BLaER1 (cell line): ENCODE results near the gene C1QTNF5.
A peak's percentile ranks its signal among the peaks of the same experiment; 100 is the strongest.

Experiments used
- H3K27ac ChIP-seq: shearing (Covaris generic); formaldehyde crosslinking; 2 replicates; pipeline ENCODE4 v1.8.1; 2022
- H3K27me3 ChIP-seq: shearing (Covaris generic); formaldehyde crosslinking; 2 replicates; pipeline ENCODE4 v1.8.1; 2022
- H3K36me3 ChIP-seq: shearing (Covaris generic); formaldehyde crosslinking; 2 replicates; pipeline ENCODE4 v1.8.1; 2022
- H3K4me1 ChIP-seq: shearing (Covaris generic); formaldehyde crosslinking; 2 replicates; pipeline ENCODE4 v1.8.1; 2022
- H3K4me2 ChIP-seq: shearing (Covaris generic); formaldehyde crosslinking; 2 replicates; pipeline ENCODE4 v1.8.1; 2022
- H3K4me3 ChIP-seq: shearing (Covaris generic); formaldehyde crosslinking; 2 replicates; pipeline ENCODE4 v1.8.1; 2022
- H3K9ac ChIP-seq: shearing (Covaris generic); formaldehyde crosslinking; 2 replicates; pipeline ENCODE4 v1.8.1; 2022
- H3K9me3 ChIP-seq: shearing (Covaris generic); formaldehyde crosslinking; 2 replicates; pipeline ENCODE4 v1.8.1; 2022
- H4K20me1 ChIP-seq: shearing (Covaris generic); formaldehyde crosslinking; 2 replicates; pipeline ENCODE4 v1.8.1; 2022
- Cebpa-rat ChIP-seq: shearing (Covaris generic); IDR thresholded peaks from 2 replicates; pipeline ENCODE4 v1.8.1; 2022

The C1QTNF5 gene

DNA sequence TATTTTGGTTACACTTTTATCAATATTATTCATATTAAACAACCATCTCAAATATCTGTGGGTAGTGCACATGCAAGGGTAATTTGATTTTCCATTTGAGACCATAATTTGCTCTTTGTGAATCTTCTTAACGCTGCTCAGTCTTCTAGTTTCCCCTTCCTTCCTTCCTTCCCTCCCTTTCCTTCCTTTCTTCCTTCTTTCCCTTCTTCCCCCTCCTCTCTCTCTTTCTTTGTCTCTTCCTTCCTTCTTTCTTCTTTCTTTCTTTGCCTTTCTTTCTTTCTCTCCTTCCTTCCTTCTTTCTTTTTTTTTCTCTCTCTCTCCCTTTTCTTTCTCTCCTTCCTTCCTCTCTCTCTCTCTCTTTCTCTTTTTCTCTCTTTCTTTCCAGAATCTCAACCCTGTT, 10.4 kb downstream of the C1QTNF5 start:
- Histone ChIP-seq H3K36me3 (no peaks in the 10 kb centered on the region), H3K4me2 (no peak overlapping the region), H3K4me1 (peaks cover 37% of the 10 kb centered on the region), H3K4me3 (no peak overlapping the region), H4K20me1 (no peaks in the 10 kb centered on the region; the same call in 1 of the 2 replicates), H3K9ac (no peak overlapping the region), H3K27ac (no peak overlapping the region), H3K9me3 (no peaks in the 10 kb centered on the region), H3K27me3 (no peaks in the 10 kb centered on the region)
- TF ChIP-seq Cebpa-rat, result no peak

DNA sequence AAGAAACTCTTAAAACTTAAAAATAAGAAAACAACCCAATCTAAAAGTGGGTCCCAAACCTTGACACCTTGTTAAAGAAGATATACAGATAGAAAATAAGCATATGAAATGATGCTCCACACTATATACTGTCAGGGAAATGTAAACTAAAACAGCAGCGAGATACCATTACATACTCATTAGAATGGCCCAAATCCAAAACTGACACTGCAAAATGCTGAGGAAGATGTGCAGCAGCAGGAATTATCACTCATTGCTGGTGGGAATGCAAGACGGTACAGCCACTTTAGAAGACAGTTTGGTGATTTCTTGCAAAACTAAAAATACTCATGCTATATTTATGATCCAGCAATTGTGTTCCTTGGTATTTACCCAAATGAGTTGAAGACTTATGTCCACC, 11.4 kb downstream of the C1QTNF5 start:
- Histone ChIP-seq H3K9me3 (no peaks in the 10 kb centered on the region), H3K27ac (no peak overlapping the region), H3K4me3 (no peak overlapping the region), H3K27me3 (no peaks in the 10 kb centered on the region), H3K4me2 (no peak overlapping the region), H3K9ac (no peak overlapping the region), H4K20me1 (no peaks in the 10 kb centered on the region), H3K36me3 (no peaks in the 10 kb centered on the region), H3K4me1 (peaks cover 40% of the 10 kb centered on the region)
- no peak for TF ChIP-seq Cebpa-rat

DNA sequence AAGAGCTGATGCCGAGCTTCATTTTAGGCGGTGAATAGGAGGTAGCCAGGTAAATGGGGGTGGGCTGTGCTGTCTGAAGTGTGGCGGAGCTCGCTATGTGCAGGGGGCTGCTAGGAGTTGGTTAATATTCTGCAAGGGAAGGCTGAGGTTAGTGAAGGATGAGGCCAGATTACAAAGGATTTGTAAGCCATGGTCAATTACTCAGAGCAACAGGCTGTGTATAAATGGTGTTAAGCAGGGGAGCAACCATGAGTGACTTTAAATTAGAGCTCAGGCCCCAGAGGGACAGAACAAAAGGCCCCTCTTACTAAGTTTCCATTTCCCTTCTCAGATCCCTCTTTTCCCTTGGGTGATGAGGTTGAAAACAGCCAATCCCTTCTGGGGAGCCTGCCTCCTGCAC, 16.5 kb downstream of the C1QTNF5 start:
- Histone ChIP-seq H3K36me3 (no peaks in the 10 kb centered on the region), H3K4me2 (peak overlapping the region; percentile 99), H3K27ac (peak overlapping the region; percentile 76), H4K20me1 (no peaks in the 10 kb centered on the region), H3K4me1 (peaks cover 66% of the 10 kb centered on the region), H3K9me3 (no peaks in the 10 kb centered on the region), H3K4me3 (peak overlapping the region; percentile 43), H3K9ac (peak overlapping the region; percentile 63; the same call in 1 of the 2 replicates), H3K27me3 (no peaks in the 10 kb centered on the region)
- TF ChIP-seq Cebpa-rat, result no peak

DNA sequence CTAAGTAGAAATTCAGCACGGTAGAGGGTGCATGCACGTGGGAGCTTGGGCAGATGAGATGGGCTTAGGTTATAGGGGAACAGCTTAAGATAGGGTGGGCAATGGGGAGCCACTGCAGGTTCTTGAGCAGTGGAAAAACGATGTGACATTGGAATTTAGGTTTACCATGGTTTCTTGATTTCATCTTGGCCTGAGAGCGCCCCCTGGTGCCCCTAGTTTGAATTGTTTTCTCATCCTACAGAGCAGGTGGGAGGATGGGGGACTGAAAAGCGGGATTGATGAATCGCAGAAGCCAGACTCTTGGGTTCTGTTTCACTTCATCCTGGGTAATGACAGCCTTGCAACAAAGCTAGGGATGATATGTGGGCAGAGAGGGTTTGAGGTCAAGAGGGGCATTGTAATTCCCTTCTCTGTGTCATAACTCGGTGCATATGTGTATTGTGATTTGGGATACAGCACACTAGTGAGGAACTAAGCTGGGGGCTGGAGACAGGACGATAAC, 17.1 kb downstream of the C1QTNF5 start:
- peak overlapping the region; percentile 76 for H3K27ac ChIP-seq
- H3K9ac ChIP-seq, result peak overlapping the region; percentile 63; the same call in 1 of the 2 replicates
- H3K4me1 ChIP-seq, result peaks cover 72% of the 10 kb centered on the region
- H3K4me2 ChIP-seq, result peak overlapping the region; percentile 99
- H3K27me3 ChIP-seq, result no peaks in the 10 kb centered on the region
- H4K20me1 ChIP-seq, result no peaks in the 10 kb centered on the region
- no peaks in the 10 kb centered on the region for H3K36me3 ChIP-seq
- peak overlapping the region; percentile 43 for H3K4me3 ChIP-seq
- TF ChIP-seq Cebpa-rat, result no peak
- no peaks in the 10 kb centered on the region for H3K9me3 ChIP-seq

DNA sequence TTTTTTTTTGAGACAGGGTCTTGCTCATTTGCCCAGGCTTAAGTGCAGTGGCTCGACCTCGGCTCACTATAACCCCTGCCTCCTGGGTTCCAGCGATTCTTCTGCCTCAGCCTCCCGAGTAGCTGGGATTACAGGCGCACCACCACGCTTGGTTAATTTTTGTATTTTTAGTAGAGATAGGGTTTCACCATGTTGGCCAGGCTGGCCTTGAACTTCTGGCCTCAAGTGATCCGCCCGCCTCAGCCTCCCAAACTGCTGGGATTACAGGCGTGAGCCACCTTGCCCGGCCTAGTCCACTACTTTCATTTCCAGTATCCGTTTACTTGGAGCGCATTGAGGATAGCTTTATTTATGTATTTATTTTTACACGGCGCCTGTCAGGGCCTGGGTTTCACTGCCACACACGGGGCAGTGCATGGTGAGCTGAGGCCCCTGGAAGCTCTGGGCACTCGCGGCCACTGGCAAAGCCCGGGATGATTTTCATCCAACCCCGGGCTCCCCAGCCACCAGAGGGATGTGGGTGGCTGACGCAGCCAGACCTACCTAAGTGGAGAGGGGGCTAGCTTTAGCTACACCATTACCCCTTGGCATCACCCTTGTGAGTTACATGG, 17.7 kb downstream of the C1QTNF5 start:
- Histone ChIP-seq H3K27me3 (no peaks in the 10 kb centered on the region), H3K4me1 (peaks cover 78% of the 10 kb centered on the region), H3K9me3 (no peaks in the 10 kb centered on the region), H3K4me3 (no peak overlapping the region), H4K20me1 (no peaks in the 10 kb centered on the region), H3K9ac (no peak overlapping the region), H3K27ac (peak overlapping the region; percentile 76; the same call in 1 of the 2 replicates), H3K36me3 (no peaks in the 10 kb centered on the region), H3K4me2 (peak overlapping the region; percentile 99)
- TF ChIP-seq Cebpa-rat, result no peak

DNA sequence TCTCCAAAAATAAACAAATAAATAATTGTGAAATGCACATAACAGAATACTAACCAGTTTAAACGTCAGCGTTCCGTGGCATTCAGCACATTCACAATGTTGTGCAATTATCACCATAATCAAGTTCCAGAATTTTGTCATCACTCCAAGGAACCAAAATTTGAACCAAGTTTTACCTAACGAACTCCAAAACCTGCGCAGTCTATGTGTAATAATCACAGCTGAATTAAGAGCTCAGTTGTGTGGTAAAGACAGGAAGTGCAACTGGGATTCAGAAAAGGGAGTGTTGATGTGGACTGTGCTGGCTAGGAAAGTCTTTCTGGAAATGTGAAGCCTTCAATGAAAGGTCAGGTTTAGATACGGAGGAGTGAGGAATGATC, 18.3 kb downstream of the C1QTNF5 start:
- Histone ChIP-seq H3K9ac (peak overlapping the region; percentile 75; the same call in 1 of the 2 replicates), H4K20me1 (no peaks in the 10 kb centered on the region), H3K4me2 (peak overlapping the region; percentile 99), H3K36me3 (no peaks in the 10 kb centered on the region), H3K4me3 (peak overlapping the region; percentile 64; the same call in 1 of the 2 replicates), H3K27ac (peak overlapping the region; percentile 89; the same call in 1 of the 2 replicates), H3K4me1 (peaks cover 85% of the 10 kb centered on the region), H3K9me3 (no peaks in the 10 kb centered on the region), H3K27me3 (no peaks in the 10 kb centered on the region)
- TF ChIP-seq Cebpa-rat, result no peak

DNA sequence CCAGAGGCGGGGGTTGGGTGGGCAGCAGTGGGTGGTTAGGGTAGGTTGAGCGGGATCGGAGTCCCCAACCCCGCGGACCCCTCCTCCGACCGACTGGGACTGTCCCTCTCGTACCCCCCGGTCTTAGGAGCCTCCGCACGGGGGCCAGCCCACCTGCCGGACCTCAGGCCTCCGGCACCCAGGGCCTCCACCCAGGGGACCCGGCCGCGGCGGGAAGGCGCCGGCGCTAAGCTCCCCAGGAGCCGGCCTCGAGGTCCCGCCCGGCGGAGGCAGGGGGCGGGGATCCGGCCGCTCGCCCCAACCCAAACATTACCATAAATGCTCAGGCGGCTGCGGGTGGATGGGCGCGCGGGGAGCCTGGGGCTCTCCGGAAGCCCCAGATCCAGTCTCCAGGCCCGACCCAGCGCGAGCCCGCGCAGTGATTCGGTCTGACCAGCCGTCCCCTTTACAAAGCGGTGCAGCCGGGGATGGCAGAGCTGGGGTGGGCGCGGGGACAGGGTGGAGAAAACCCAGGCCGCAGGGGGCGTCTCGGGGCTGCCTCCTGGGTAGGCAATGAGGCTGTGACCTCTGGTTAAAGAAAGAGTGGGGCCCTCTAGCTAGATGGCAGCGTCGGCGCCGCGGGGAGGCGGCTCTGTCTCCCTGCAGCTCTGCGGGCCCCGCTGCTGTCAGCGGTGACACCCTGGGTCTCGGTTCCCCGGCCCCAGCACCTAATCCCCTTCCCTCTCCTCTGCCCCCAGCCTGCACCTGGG, 19.7 kb downstream of the C1QTNF5 start:
- Histone ChIP-seq H3K4me2 (peak overlapping the region; percentile 99), H3K9me3 (no peaks in the 10 kb centered on the region), H4K20me1 (peaks cover 6% of the 10 kb centered on the region; the same call in 1 of the 2 replicates), H3K4me3 (peak overlapping the region; percentile 64), H3K27me3 (no peaks in the 10 kb centered on the region), H3K36me3 (no peaks in the 10 kb centered on the region), H3K27ac (peak overlapping the region; percentile 89), H3K9ac (peak overlapping the region; percentile 75), H3K4me1 (peaks cover 89% of the 10 kb centered on the region)
- no peak for TF ChIP-seq Cebpa-rat

DNA sequence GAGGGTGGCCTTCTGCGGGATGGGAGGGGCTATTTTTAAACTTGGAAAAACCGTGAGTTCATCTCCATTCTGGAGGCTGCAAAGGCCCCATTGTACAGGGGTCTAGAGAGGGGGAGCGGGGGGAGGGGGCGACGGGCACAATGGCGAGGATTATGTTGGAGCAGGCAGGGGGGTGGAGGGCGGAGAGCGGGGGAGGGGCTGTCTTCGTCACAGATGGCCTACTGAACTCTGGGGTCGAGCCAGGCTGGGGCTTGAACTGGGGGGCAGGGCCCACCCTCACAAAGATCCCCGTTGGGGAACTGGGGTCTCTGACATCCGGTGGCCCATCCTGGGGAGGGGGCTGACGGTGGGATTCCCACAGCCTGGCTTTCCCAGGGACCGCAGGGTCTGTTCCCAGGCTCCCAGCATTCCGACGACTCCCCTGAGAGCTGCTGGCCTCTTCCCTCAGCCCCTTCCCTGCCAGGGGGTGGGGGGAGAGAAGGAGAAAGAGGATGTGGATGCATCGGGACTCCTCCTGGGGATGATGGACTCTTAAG, 20.4 kb downstream of the C1QTNF5 start:
- H3K27me3 ChIP-seq, result no peaks in the 10 kb centered on the region
- H3K4me3 ChIP-seq, result peak overlapping the region; percentile 80
- no peaks in the 10 kb centered on the region for H3K9me3 ChIP-seq
- H4K20me1 ChIP-seq, result peaks cover 13% of the 10 kb centered on the region
- H3K27ac ChIP-seq, result peak overlapping the region; percentile 89
- peak overlapping the region; percentile 99 for H3K4me2 ChIP-seq
- H3K36me3 ChIP-seq, result no peaks in the 10 kb centered on the region
- peaks cover 90% of the 10 kb centered on the region for H3K4me1 ChIP-seq
- no peak for TF ChIP-seq Cebpa-rat
- H3K9ac ChIP-seq, result peak overlapping the region; percentile 75

DNA sequence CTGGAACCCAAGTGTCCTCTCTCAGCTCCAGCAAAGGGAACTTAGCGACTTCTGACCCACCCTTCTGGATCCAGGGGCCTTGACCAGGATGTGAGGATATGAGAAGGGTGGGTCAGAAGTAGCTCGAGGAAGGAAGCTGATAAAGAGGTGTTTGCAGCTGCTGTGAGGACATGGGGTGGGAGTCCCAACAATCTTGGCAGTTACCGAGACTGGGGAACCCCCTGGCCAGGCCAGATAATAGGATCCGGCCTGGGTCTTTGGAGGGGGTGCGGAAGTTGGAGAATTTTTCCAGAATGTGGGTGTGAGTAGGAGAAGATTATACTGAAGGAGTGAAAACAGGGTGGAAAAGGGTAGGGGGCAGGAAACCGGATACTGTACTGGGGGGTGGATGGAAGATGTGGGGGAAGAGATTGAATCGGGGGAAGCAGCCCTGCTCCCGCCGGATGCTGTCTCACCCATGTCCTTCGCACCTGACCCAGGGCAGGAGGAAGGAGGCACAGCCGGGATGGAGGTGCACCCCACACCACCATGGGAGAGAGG, 20.9 kb downstream of the C1QTNF5 start:
- Histone ChIP-seq H3K4me3 (peak overlapping the region; percentile 80), H3K9me3 (no peaks in the 10 kb centered on the region), H3K27ac (peak overlapping the region; percentile 89), H3K9ac (peak overlapping the region; percentile 72), H3K27me3 (no peaks in the 10 kb centered on the region), H3K4me1 (peaks cover 90% of the 10 kb centered on the region), H3K4me2 (peak overlapping the region; percentile 99), H4K20me1 (peaks cover 18% of the 10 kb centered on the region), H3K36me3 (peaks cover 3% of the 10 kb centered on the region)
- no peak for TF ChIP-seq Cebpa-rat
